ENCODE results near the gene TEAD1.

Gene TEAD1

DNA sequence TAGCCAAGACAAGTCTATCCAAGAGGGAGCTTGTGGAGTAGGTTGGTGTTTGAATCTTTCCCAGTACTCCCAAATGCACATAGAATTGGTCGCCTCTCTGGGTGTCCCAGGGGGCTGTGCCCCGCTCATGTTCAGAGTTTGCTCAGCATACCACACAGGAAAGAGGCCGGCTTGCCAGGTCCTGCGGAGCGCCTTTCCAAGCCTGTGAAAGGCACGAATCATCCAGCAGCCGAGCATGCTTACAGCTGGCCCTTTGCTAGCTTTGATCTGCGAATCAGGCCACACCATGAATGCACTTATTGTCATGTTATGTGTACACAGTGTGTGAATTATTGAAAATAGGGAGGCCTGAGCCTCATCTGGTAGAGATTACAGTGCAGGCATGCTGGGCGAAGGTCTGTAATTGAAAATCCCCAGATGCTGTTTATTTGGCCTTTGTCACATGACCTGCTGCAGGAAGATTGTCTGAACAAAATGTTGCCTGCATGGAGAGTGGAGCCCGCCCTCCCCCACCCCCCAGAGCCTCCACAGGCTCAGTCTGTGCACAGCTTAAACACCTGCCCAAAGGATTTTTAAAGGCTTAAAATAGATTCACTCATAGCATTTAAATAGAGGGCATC, 171.6 kb downstream of the TEAD1 start:
- DNase-seq: no peak

DNA sequence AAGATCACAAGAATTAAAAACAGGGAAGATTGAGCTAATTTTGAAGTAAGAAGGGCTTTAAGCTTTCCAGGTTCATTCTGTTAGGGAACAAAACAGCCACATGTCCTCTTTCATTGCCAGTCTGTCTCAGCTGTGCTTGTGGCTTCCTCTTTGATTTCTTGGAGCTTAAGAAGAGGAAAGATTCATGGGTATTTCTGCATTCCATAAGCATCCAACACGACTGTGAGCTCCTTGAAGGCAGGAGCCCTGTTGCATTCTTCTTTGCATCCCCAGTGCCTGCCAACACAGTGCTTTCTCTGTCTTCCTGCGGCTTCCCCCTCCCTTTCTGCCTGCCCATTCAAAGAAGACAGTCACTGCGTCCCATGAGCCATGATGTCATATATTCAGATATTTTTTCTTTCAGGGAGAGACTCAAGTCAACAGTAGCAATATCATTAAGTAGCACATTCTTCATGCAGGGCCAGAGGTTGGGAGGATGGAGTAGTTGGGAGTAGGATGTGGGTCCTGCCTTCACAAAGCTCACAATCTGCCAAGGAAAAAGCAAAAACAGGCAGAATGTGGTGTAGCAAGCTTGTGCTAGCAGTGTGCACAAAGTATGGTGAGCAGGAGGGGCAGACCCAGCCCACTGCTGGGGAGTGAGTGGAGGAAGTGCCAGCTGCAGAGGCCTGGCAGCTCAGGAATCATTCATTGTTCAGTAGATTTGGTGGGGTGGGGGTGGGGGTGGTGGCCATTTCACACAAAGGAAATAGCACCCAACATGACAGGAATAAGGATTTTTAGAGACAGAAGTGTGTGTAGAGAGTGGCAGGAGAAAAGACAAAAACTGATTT, 172.8 kb downstream of the TEAD1 start:
- DNase-seq: no peak

DNA sequence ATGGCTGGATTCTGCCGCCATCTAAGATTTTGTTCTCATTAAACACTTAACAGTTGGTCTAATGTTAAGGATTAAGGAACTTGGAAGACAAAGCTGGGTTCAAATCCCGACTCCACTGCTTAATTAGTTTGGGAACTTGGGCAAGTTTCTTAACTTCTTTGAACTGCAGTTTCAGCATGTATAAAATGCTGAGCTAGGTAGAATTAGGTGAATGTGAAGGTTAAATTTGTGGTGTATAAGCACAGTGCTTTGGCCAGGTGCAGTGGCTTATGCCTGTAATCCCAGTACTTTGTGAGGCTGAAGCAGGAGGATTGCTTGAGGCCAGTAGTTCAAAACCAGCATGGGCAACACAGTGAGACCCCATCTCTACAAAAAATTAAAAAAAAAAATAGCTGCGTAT, 174.2 kb downstream of the TEAD1 start:
- DNase-seq: no peak

DNA sequence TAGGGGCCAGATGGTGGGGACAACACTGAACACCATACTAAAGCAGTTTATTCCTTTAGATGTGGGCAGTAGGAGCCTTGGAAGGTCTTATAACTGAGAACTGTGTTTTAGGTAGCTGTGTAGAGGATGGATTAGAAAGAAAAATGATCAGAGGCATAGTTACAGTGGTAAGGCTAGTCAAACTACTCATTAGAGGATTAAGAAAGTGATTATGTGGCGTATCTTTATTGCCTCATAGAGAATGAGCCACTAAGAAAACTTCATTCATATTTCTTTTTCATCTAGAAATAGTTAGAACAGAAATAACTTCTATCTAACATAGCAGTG, 179.1 kb downstream of the TEAD1 start:
- no peak for DNase-seq

DNA sequence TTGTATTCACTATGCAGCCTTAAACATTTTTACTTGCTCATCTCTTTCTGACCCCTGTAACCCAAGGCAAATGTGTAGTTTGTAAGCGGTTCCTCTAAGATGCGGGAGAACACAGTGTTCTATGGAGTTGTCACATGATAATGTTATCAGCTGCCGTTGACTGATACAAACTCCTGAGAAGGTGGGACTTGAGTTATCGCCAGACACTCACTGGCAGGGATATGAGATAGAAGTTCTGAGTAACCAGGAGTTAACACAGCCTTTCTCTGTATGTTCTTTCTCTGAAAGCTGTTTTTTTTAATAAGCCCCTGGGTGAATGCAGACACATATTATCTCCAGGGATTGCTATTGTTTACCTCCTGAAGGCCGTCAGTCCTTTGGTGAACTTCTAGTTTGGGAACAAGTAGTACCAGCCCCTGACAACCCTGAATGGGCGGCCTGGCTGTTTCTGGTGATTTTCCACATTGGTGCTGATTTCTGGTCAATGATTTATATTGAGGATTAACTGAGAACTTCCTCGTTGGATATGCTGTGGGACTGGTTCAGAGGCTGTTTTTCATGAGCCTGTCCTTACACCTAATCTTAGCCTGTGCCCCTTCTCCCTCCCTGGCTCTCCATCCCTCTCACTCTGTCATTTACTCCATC, 179.6 kb downstream of the TEAD1 start:
- no peak for DNase-seq

DNA sequence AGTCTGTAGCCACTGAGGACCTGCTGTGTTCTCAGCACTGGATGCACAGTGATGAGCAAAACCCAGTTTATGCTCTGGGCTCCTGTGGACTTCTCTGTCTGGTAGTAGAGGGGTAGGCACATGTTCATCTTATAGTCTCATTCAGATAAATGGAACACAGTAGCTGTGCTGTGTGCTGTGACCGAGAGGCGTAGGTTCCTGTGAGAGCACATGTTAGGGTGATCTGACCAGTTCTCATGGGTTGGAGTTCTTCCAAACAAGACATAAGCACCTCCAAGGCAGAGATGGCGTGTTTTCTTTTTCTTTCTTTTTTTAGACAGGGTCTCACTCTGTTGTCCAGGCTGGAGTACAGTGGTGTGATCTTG, 180.1 kb downstream of the TEAD1 start:
- DNase-seq: no peak

DNA sequence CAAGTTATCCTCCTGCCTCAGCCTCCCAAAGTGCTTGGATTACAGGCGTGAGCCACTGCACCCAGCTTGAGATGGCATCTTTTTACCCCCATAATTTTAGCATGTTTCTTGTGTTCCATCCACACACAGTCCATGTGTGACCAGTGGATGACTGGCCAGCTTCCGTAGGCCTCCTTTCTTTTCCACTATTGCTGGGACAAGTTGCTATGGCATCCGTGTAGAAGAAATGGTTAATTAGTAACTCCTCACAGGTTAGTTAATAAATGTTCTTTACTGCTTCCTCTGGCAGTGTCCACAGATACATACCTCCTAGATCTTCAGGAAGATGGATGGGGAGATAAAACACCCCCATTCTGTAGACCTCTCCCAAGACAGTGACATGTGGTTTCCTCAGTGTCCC, 180.6 kb downstream of the TEAD1 start:
- no peak for DNase-seq

DNA sequence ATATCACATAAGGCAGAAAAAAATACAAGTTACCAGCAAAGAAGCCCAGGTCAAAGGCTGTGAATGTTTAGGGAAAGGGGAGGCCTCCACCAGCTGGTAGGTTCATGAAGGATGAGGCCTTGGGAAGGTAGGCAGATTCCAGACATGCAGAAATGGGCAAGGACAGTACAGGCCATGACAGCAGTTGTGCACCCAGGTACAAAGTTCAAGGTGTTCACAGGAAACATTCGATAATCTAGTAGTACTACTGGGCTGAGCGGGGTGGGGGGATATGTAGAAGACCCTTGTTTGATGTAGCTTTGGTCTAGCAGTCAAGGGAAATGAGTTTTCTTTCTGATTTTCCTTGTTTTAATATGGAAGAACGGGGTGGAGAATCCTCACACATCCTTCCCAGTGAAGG, 182.1 kb downstream of the TEAD1 start:
- DNase-seq: no peak

DNA sequence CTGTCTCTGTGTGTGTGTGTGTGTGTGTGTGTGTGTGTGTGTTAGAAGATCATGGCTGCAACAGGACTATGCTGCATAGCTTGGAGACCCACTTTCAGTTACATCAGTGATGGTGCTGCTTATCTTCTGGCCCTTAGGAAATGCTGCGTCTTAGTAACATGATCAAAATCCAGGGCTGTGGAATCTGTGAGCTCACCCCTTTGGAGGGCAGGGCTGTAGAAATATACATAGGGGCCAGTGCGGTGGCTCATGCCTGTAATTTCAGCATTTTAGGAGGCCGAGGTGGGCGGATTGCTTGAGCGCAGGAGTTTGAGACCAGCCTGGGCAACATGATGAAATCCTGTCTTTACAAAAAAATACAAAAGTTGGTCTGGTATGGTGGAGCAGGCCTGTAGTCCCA, 183.4 kb downstream of the TEAD1 start:
- no peak for DNase-seq

DNA sequence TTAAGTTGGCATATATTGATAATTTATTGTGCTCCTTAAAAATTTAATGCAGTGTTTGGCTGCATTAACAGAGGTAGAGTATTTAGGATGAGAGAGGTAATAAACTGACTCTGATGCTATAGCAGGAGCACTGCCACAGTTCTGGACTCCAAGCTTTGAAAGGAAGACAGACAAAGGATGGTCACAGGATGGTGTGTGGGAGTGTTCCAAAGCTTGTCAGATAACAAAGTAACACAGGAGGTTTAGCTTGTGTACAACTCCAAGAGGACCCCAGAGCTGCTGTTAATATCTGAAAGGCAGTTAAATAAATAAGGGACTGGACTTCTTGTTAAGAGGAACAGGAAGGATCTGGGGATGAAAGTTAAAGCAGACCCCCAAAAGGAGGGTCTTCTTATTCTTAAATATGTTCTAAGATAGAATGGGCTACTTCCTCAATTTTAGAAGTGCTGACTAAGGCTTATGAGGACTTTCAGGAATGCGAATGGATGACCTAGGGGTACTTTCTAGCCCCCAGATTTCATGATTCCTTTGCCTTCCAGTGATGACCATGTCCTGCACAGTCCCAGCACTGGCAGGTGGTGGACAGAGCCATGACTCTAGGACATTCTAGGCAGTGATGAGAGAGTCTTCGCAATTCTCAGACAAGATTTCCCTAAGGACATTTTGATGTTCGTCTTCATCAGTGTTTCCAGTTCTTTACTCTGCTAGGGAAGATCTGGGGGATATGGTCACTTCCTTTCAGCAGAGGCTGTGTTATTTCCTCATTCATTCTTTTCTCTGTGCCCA, 185.8 kb downstream of the TEAD1 start:
- DNase-seq: no peak

DNA sequence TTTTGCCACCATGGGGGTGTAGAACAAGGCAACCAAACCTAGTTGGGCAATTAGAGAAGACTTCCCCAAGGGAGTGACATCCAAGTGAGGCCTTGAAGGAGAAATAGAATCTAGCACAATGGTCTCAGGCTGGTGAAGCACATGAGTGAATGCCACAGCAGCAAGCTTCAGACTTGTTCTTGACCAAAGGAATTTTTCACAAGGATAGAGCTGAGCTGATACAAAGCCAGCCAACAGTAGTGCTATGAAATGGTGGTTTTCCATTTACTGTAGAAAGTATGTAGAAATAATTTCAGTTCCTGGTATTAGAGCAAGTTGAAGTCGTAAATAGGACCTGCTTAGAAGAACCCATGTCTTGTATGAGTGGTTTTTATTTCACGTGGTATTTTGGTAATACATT, 186.6 kb downstream of the TEAD1 start:
- DNase-seq: no peak

DNA sequence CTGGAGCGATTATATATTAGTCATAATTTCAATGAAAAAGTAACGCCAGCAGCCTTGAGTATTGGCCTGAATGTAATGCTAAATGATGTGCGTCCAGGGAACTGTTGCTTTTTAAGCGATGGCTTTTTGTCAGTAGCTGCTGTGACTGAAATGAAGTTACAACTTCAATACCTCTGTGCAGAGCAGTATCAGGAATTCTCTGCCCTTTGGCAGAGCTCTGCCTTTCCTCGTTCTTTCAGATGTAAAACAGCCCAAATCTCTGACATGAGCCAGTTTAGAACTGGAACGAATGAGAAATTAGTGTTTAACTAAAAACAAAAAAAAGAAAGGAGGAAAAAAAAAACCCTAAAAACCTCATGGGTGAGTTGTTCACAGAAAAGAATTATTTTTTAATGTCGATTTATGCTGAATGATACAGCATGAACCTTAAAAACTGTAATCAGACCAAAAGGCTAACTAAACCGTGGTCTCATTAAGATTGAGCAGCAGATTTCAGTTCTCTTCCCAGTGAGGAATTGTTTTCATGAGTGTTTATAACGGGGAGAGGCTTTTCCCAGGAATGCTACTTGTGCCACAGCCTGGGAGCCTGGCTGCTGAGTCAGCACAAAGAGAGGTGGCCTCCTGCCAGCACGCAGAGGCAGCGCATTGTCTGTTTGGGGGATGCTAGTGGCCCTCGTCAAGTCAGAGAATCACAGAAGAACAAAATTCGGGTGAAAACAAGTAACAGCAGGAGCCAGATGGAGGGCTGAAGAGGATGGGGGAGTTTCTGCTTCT, 188.7 kb downstream of the TEAD1 start:
- DNase-seq: no peak

DNA sequence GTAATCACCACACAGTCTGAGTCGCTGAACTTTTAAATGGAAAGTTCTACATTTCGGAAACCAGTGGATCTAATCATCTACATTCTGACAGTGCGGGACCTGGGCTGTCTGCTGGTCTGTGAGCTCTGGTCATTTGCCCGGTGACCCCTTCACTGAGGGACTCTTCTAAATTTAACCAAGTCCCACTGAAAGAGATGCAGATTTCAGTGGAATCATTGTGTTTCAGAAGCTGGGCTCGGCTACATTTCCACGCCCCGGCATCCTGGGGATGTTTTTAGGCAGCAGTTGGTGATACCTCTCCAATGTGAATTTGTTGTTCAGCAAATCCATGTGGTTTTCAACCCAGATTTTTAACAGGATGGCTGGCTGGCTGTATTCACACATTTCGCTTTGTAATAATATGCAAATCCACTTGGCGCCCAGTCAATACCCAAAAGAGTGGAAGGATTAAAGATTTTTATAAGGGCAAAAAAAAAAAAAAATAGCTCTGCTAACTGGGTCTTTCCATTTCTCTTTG, 189.4 kb downstream of the TEAD1 start:
- no peak for DNase-seq

DNA sequence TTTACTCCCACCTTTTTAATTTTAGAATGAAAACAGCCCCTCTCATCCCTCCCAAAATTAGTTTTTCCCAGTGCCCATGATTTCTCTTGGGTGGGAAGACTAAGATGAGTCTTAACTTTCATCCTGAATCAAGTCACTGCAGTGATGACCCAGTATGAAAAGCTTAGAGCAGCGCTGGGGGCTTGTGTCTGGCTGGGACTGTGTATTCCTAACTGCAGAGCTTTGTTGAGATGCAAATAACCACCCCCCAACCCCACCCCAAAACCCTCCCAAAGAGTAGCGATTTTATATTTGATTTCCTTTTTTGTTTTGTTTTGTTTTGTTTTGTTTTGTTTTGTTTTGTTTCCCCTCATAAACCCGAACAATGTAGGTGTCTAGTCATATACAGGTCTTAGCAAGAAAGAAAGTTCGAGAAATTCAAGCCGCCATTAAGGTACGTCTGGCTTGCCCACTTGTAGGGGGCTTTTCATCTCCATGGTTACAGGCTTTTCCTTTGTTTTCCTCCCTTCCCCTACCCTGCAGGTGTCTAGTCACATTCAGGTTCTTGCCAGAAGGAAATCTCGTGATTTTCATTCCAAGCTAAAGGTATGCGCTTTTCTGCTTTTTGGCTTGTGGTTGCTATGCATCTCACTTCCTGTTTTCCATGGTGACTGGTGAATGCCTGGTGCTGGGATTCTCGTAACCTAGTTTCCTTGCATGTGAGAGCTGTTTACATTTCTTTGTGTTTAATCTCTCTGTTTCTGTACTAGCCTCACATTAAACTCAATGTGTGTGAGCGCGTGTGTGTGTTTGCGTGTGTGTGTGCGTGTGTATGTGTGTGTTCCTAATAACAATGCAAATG, 190.3 kb downstream of the TEAD1 start:
- no peak for DNase-seq

DNA sequence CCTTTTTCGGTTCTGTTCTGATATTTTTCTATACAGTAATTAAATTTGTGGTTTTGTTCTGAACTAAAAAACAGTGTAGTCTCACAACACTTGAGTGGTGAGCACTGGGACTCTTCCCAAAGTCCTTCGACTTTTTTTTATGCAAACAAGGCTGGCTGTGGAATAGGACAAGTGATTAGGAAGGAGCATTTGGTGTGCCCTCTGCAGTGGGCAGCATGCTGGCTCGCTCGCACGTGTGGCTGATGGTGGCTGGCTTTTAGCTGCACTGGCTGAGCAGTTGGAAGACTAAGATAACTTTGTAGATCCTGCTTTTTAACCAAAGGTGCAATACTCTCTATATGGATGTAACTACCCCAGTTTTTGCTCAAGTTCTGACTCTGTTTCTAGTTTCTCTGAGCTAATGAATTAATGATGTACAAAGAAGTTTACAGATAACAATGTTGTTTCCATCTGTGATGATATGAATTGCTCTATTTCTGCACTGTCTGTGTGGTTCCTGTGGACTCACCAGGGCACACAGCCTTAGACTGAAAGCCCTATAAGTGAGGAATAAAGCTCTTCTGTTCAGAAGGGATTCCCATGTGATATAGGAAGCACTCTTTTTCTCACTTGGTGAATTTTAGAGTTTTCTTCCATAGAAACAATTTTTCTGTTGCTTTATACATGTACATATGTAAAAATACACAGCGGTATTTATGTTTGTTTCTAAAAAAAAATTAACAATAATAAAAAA, 191.8 kb downstream of the TEAD1 start:
- DNase-seq: no peak

DNA sequence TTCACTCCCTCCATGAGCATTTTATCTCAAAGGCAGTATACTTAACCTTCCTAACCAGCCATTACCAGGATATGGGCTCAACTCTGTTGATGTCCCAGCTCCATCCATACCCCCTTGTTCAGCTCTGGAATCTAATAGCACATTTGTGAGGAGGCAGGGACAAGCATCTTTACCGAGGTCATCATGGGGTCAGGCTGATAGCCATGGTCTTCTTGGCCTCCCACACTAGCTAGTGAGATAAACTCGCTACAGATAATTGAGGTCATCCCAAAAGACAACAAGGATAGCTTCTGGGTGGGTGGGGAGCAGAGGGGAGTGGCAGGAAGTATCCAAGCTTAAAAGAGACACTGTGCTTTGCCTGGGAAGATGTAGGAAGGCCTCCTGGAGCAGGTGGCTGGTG, 193.3 kb downstream of the TEAD1 start:
- DNase-seq: no peak

DNA sequence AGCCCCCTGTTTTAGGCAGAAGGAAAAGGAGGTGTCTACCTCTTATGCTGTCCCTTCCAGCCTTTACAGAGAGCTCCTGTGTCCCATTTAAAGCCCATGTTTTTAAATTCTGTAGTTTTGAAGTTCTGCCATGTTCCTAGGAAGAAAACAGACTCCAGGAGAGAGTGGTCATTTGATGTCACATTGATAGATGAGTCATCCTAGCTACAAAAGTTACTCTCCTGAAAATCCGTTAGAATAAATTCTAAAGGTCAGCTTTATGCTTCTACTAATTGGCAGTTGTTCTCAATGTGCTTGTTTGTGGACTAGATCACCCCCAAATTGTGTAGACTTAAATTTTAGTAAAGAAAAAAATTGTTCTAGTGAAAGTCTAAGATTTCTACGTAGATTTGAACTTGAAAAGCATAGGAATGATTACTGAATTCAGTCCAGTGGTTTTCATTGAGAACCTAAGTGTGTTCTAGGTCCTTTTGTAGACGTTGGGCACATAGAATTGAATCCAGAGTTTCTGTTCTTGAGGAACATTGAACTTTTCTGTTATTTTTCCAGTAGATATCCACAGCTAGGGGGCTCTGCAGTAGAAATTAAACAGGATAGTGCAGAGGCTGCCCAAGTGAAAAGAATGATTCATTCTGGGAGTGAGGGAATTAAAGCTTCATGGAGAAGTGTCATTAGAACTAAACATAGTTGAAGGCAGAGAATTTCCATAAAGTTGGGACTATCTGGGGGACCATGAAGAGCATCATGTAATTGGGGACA, 194.3 kb downstream of the TEAD1 start:
- DNase-seq: no peak

DNA sequence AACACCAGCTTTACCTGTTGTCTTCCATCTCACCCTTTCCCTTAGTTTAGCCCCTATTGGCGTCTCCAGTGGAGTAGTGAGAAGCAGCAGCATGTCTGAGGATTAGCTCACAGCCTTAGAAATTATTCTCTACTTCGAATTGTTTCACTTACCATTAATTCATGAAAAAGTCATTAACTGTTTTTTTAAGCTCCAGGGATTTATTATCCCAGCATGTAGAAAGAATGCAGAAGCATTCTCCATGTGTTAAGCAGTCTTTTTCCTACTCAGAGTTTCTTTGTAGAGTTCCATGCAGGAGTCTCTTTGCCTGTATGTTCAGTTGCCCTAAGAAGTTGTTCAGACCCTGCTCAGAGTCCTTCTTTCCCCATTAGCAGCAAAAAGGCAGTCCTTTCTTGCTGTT, 197.0 kb downstream of the TEAD1 start:
- DNase-seq: no peak

DNA sequence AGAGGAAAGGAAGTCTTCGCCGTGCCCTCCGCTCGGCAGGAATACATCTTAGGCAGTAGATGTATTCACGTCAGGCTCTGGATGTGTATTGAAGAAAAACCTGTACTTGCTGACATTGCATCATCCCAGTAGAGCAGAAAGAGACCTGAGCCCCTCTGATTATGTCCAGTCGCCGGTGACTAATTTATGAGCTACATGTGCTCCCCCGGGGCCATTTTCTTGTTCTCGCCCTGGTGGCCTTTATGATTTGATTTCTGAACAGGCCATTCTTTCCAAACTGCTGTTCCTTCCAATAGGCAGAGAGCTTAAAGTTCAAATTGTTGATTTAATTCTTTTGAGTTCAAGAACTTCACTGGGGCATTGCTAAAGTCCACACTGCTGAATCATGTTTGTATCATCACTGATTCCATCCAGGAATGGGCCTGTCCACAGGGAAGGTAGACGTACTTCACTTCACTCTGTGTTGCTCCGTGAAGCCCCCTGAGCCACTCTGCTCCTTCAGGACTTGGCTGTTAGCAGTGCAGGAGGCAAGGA, 197.6 kb downstream of the TEAD1 start:
- DNase-seq: no peak

DNA sequence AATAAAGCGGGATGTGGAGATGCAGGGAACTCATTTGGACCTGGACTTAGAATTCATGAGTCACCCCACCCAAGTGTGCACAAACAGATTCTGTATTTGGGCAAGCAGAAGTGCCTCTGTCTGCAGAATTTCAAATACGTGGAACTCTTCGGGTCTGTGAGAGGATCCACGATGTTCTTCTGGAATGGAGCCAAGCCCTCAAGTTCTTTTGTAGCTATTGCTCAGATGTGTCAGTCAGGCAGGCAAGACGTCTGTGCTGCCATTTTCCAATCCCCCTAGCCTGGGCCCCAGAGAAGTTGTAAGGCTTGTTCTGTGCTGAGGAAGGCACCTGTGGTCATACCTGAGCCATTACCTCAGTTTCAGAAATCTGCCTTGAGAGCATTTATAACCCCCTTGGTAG, 202.1 kb downstream of the TEAD1 start:
- no peak for DNase-seq

Data from AML-193 (cell line).